GM12864 (cell line): ENCODE data around the gene SMPD2.
"Not testable (repeated sequence)": the region's sequence is repeated elsewhere in the genome, so short reads cannot be mapped to it uniquely, and the experiment has no call there.

Experiments used
- DNase-seq: peaks from one replicate; pipeline ENCODE4 v3.0.0-alpha.2; 2011; ENCODE audit warnings: low read depth
- H3K4me3 ChIP-seq: 2 replicates; pipeline ENCODE4 v1.5.1; 2011; ENCODE audit warnings: mild to moderate bottlenecking, low read depth, low read length, control low read depth
- TF ChIP-seq, protein P1 (sequence below): IDR thresholded peaks from 2 replicates; pipeline ENCODE4 v1.5.1; 2011; ENCODE audit warnings: low read depth, mild to moderate bottlenecking, moderate library complexity, low read length, control low read depth, inconsistent platforms; ENCODE audit errors: missing control alignments

The SMPD2 gene

DNA sequence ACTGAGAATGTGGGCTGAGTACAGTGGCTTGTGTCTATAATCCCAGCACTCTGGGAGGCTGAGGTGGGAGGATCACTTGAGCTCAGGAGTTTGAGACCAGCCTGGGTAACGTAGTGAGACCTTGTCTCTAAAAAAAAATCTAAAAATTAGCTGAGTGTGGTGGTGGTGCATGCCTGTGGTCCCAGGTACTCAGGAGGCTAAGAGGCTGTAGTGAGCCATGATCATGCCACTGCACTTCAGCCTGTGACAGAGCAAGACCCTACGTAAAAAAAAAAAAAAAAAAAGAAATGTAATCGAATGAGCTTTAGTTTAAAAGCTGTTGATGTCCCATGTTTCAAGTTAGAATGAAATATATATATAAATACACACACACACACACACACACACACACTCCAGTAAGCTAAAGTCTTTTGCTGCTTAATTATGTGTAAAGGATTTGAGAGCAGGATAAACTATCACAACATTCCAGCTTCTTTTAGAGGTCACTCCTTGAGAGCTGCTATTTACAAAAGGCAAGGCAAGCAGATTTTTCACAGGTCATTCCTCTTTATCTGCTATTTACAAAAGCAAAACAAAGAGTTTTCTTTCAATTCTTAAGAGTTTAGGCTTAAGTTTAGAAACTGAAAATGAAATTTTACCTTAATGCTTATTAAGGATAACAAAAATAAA lies 19.8 kb downstream of the SMPD2 start:
- no peak overlapping the region for H3K4me3 ChIP-seq
- DNase-seq, result no peak
- TF ChIP-seq, protein P1, sequence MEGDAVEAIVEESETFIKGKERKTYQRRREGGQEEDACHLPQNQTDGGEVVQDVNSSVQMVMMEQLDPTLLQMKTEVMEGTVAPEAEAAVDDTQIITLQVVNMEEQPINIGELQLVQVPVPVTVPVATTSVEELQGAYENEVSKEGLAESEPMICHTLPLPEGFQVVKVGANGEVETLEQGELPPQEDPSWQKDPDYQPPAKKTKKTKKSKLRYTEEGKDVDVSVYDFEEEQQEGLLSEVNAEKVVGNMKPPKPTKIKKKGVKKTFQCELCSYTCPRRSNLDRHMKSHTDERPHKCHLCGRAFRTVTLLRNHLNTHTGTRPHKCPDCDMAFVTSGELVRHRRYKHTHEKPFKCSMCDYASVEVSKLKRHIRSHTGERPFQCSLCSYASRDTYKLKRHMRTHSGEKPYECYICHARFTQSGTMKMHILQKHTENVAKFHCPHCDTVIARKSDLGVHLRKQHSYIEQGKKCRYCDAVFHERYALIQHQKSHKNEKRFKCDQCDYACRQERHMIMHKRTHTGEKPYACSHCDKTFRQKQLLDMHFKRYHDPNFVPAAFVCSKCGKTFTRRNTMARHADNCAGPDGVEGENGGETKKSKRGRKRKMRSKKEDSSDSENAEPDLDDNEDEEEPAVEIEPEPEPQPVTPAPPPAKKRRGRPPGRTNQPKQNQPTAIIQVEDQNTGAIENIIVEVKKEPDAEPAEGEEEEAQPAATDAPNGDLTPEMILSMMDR, result no peak

DNA sequence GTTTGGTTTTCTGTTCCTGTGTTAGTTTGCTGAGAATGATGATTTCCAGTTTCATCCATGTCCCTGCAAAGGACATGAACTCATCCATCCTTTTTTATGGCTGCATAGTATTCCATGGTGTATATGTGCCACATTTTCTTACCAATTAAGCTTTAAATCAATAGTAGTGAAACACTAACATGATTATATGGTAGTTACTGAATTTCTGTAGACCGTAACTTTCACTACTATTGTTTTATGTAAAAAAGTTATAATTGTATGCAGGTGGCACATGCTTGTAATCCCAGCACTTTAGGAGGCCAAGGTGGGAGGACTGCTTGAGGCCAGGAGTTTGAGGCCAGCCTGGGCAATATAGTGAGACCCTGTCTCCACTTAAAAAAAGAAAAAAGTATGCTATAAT lies 20.7 kb downstream of the SMPD2 start:
- H3K4me3 ChIP-seq, DNase-seq: not testable (repeated sequence)

DNA sequence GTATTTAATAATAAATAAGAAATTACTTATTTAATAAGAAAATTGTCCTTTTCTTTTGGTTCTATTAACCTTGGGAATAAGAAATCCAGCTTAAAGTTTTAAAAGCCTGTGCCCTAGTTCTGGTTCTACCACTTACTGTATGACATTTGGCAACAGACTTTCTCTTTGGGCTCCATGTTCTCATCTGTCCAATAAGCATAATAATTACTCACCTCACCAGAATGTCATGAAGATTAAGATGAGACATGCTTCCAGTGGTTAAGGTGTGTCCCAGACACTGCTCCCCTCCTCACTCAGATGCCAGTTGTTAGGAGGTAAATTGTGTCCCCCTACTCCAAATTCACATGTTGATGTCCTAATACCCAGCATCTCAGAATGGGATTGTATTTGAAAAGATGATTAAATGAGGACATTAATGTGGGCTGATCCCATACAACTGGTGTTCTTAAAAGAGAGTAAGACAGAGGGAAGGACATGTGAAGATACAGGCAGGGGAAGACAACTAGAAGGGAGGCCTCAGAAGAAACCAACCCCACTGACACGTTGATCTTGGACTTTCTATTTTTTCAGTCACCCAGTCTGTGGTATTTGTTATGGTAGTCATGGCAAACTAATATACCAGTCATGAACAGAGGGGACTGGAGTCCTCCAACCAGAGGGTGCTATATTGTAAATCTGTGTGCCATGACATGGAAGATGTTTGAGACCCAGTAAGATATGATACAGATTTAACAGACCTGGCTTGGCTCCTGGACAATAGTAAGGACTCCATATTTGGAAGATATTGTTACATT lies 21.4 kb downstream of the SMPD2 start:
- no peak overlapping the region for H3K4me3 ChIP-seq
- TF ChIP-seq, protein P1, result no peak
- DNase-seq, result no peak

DNA sequence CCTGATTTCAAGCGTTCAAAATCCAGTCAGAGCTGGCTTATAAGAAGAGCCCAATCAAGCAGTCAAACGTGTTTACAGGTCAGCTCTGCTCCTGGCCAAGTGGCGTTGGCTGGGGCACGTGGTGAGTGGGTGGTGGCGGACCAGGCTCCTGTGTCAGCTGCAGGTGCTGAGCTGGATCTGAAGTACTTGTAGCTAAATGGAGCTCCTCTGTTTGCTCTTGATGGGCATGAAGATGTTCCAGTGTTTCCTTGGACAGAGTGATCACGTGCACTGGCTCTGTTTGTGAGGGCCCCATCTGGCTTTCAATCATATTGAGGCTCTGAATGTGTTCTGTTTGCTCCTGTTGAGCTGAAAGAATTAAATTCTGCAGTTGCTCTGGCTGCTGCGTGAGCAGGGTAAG lies 25.2 kb downstream of the SMPD2 start:
- no peak overlapping the region for H3K4me3 ChIP-seq
- DNase-seq, result no peak

DNA sequence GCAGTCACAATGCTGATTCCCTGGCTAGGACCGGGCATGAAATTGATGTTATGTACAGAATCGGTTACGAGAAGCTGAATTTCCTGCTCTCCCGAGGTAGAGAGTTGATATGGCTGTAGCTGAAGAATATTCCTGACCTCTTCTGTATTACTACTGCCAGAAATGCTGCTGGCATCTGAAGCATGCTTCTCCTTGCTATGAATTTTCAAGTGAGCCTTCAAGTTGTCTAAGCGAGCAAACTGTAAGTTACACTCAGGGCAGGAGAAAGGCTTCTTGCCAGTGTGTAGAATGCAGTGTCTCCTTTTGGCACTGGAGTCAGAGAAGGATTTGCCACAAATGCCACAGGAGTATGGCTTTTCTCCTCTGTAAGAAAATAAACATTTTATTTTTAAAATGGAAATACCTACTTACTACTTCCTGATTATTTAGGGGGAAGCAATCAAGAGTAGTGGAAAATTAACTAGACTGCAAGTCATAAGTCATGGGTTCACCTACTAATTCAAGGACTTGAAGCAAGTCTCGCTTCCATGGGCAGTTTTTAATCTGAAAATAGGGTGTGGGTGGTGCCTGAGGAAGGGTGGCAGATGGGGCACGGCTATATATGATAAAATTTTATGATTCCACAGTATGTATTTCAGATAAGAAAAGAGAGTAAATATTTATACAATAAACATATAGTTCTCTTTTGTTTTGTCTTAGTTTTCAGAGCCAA lies 25.8 kb downstream of the SMPD2 start:
- TF ChIP-seq, protein P1, result no peak
- no peak for DNase-seq
- no peak overlapping the region for H3K4me3 ChIP-seq

More for the DNA sequence above, 25.2 kb downstream of the SMPD2 start:
- TF ChIP-seq, protein P1, result no peak

DNA sequence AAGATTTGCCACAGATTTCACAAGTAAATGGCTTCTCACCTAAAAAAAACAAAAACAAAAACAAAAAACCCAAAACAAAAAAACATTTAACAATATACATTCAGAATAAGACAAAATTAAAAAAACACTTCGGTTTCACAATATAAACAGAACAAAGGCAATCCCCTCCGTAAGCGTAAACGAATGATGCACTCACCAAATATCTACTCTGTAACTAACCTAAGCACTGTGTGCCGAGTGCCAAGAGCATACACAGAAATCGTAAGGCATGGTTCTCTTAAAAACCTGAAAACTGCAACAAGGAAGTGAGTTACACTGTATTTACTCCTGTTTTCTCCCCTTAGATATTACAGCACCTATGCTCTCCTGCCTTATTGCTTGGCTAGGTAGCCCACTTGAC lies 27.2 kb downstream of the SMPD2 start:
- DNase-seq, result no peak
- no peak overlapping the region for H3K4me3 ChIP-seq
- TF ChIP-seq, protein P1, result no peak

DNA sequence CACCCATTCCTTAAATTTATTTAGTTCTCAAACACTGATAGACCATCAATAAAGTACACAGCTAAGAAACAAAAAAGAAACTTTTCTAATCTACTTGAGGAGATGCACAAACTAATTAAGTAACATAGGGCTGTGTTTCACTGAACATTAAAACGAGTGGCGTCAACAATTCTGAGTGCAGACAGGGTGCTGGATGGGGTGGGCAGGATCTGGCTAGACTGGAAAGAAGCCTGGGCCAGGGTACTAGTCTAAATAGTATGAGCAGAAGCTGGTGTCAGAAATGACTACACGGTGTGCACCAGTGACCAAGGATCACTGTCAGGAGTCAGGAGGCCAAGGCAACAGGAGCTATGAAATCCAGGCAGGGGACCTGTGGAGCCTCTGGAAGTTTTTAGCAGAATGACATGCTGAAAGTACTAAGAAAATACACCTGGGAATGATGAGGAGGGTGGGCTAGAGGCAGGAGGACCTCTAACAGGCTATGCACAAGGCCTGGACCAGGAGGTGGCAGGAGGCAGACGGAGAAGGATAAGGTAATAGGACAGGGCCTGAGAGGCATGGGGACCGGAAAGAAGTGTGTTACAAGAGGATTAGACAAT lies 29.2 kb downstream of the SMPD2 start:
- DNase-seq, result no peak
- TF ChIP-seq, protein P1, result no peak
- H3K4me3 ChIP-seq, result no peak overlapping the region
